Endodermal cell (in vitro differentiated cells): ENCODE measurements around the gene ZBTB7C. TPM values are rescaled to one million over a fixed set of nuclear protein-coding genes. Genes with fewer than 3 reads are reported as not detected.

ENCODE experiments used
- DNase-seq: peaks from one replicate; pipeline ENCODE4 v3.0.0-alpha.2; 2017
- H3K27ac ChIP-seq: 2 replicates; pipeline ENCODE4 v1.5.1; 2013; ENCODE audit warnings: mild to moderate bottlenecking, low read depth, low read length, moderate library complexity
- H3K27me3 ChIP-seq: 2 replicates; pipeline ENCODE4 v1.6.1; 2013; ENCODE audit warnings: mild to moderate bottlenecking, low read length, moderate library complexity; ENCODE audit not compliant: insufficient read depth, control insufficient read depth, poor library complexity, severe bottlenecking
- H3K36me3 ChIP-seq: 2 replicates; pipeline ENCODE4 v1.7.0; 2013; ENCODE audit warnings: mild to moderate bottlenecking, low read length, moderate library complexity; ENCODE audit not compliant: control insufficient read depth, insufficient read depth
- H3K4me1 ChIP-seq: one replicate; pipeline ENCODE4 v1.7.0; 2013; ENCODE audit warnings: low read length; ENCODE audit not compliant: control insufficient read depth, insufficient read depth
- H3K4me3 ChIP-seq: 2 replicates; pipeline ENCODE4 v1.5.1; 2013; ENCODE audit warnings: mild to moderate bottlenecking, low read length, moderate library complexity
- H3K9ac ChIP-seq: 2 replicates; pipeline ENCODE4 v1.6.1; 2013; ENCODE audit warnings: mild to moderate bottlenecking, low read length, moderate library complexity; ENCODE audit not compliant: poor library complexity, severe bottlenecking; ENCODE audit errors: extremely low read depth
- H3K9me3 ChIP-seq: 2 replicates; pipeline ENCODE4 v1.6.1; 2013; ENCODE audit warnings: mild to moderate bottlenecking, low read length, moderate library complexity; ENCODE audit not compliant: control insufficient read depth
- H3K27ac Mint-ChIP-seq: 2 replicates; pipeline ENCODE4 v1.8.0; 2020; ENCODE audit warnings: mixed read lengths
- H3K27me3 Mint-ChIP-seq: 2 replicates; pipeline ENCODE4 v1.8.0; 2021; ENCODE audit warnings: mild to moderate bottlenecking, mixed read lengths; ENCODE audit not compliant: insufficient read depth
- H3K36me3 Mint-ChIP-seq: 2 replicates; pipeline ENCODE4 v1.8.0; 2020; ENCODE audit warnings: low read depth, mixed read lengths
- H3K4me1 Mint-ChIP-seq: 2 replicates; pipeline ENCODE4 v1.8.0; 2020; ENCODE audit warnings: mixed read lengths
- H3K4me3 Mint-ChIP-seq: 2 replicates; pipeline ENCODE4 v1.8.0; 2020; ENCODE audit warnings: mild to moderate bottlenecking, moderate library complexity, mixed read lengths
- H3K9me3 Mint-ChIP-seq: 2 replicates; pipeline ENCODE4 v1.8.0; 2020; ENCODE audit warnings: mild to moderate bottlenecking, mixed read lengths
- CTCF ChIP-seq: fragments of 200-600 bp; sonication (generic); conservative IDR thresholded peaks from 2 replicates; pipeline ENCODE4 v1.5.0; 2021; ENCODE audit warnings: antibody characterized with exemption, mild to moderate bottlenecking
- WGBS, 2 experiments: methylation state at CpG; one replicate each; pipeline versions ENCODE4 v1.1.5 to v1.1.7; 2013; ENCODE audit warnings: missing lambda C conversion rate in 2 of 2, mixed read lengths in 1 of 2; ENCODE audit not compliant: insufficient coverage in 1 of 2, insufficient read length in 1 of 2; 5-methylcytosine and 5-hydroxymethylcytosine counted together
- total RNA-seq, 2 donors: library from RNA; stranded (reverse); fragmentation: NEBNext Ultra II Directional in 1 of 2; extraction: Animal tissue kit (Norgen Biotek cat#: 25700) in 1 of 2; gene quantifications; 2 replicates in 1 of 2; 3 replicates in 1 of 2; pipeline ENCODE4 v1.2.1, GENCODE V29; 2021

The ZBTB7C gene
- total RNA-seq, 2 donors from 2014 or later = 0.31 to 0.62 TPM

GRCh38 chr18:48387300-48387699 lies 21.9 kb downstream of the ZBTB7C start:
- no peak overlapping the region for H3K27ac ChIP-seq
- no peak for DNase-seq
- H3K4me3 Mint-ChIP-seq = no peak overlapping the region
- TF ChIP-seq CTCF = no peak
- no peak overlapping the region for H3K4me3 ChIP-seq
- no peak overlapping the region for H3K27ac Mint-ChIP-seq
- no peaks in the 10 kb centered on the region for H3K36me3 ChIP-seq
- H3K9ac ChIP-seq = no peak overlapping the region
- H3K27me3 ChIP-seq = no peaks in the 10 kb centered on the region
- no peaks in the 10 kb centered on the region for H3K9me3 ChIP-seq
- peaks cover 4% of the 10 kb centered on the region for H3K4me1 Mint-ChIP-seq
- H3K4me1 ChIP-seq = no peaks in the 10 kb centered on the region
- H3K9me3 Mint-ChIP-seq = no peaks in the 10 kb centered on the region
- 71 to 89% methylated on average over 1 of the region's 1 CpG for WGBS, 2 experiments
- H3K36me3 Mint-ChIP-seq = no peaks in the 10 kb centered on the region
- peaks cover 8% of the 10 kb centered on the region for H3K27me3 Mint-ChIP-seq

GRCh38 chr18:48385596-48385995 lies 23.6 kb downstream of the ZBTB7C start:
- H3K4me3 ChIP-seq = no peak overlapping the region
- no peaks in the 10 kb centered on the region for H3K27me3 ChIP-seq
- no peak overlapping the region for H3K27ac Mint-ChIP-seq
- no peak for DNase-seq
- H3K4me3 Mint-ChIP-seq = no peak overlapping the region
- H3K36me3 ChIP-seq = no peaks in the 10 kb centered on the region
- no peaks in the 10 kb centered on the region for H3K9me3 ChIP-seq
- peaks cover 4% of the 10 kb centered on the region for H3K4me1 Mint-ChIP-seq
- TF ChIP-seq CTCF = no peak
- H3K9ac ChIP-seq = no peak overlapping the region
- H3K4me1 ChIP-seq = no peaks in the 10 kb centered on the region
- no peaks in the 10 kb centered on the region for H3K9me3 Mint-ChIP-seq
- WGBS, 2 experiments = 86 to 92% methylated on average over 10 to 12 of the region's 12 CpGs
- no peak overlapping the region for H3K27ac ChIP-seq
- H3K27me3 Mint-ChIP-seq = peaks cover 3% of the 10 kb centered on the region
- H3K36me3 Mint-ChIP-seq = no peaks in the 10 kb centered on the region

- Histone ChIP-seq H3K36me3 (no peaks in the 10 kb centered on the region), H3K4me3 (no peak overlapping the region), H3K4me1 (no peaks in the 10 kb centered on the region), H3K9ac (no peak overlapping the region), H3K27me3 (no peaks in the 10 kb centered on the region), H3K9me3 (no peaks in the 10 kb centered on the region), H3K27ac (no peak overlapping the region)
- no peak overlapping the region for H3K27ac Mint-ChIP-seq
- TF ChIP-seq CTCF = no peak
- DNase-seq = no peak
- no peaks in the 10 kb centered on the region for H3K9me3 Mint-ChIP-seq
- no peaks in the 10 kb centered on the region for H3K36me3 Mint-ChIP-seq
- WGBS, 2 experiments = 40 to 44% methylated on average over 2 to 3 of the region's 3 CpGs
- H3K4me1 Mint-ChIP-seq = peaks cover 2% of the 10 kb centered on the region
- no peak overlapping the region for H3K4me3 Mint-ChIP-seq
- peaks cover 5% of the 10 kb centered on the region for H3K27me3 Mint-ChIP-seq
These were observed 32.2 kb downstream of the ZBTB7C start for GRCh38 chr18:48376934-48377333.
